AG08395 (cell line): Measurements from ENCODE around the gene TERT.

ENCODE experiments used
- DNase-seq: peaks from one replicate; pipeline ENCODE4 v3.0.0; 2012; ENCODE audit warnings: mixed read lengths, low spot score

Gene TERT

GRCh38 chr5:1259806-1260480 is 34.9 kb downstream of the TERT start:
- no peak for DNase-seq

DNA sequence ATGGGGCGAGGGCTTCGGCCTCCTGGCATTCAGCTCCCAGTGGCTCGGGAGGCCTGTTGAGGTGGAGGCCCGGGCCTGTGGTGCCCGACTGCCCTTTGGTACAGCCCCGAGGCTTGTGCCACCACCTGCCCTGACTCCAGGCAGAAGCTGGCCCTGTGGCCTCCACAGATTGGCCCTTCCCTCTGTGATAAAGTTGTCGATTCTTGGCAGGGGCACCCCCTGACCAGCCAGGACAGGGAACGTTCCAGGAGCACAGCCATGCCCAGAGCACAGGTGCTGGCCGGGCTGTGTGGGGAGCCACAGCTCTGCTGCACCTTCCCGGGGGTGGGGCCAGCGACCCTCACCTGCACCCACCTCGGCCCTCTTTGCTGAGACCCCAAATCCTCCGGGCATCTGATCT is 37.0 kb downstream of the TERT start:
- DNase-seq = no peak

GRCh38 chr5:1257363-1257762 is 37.5 kb downstream of the TERT start:
- no peak for DNase-seq

DNA sequence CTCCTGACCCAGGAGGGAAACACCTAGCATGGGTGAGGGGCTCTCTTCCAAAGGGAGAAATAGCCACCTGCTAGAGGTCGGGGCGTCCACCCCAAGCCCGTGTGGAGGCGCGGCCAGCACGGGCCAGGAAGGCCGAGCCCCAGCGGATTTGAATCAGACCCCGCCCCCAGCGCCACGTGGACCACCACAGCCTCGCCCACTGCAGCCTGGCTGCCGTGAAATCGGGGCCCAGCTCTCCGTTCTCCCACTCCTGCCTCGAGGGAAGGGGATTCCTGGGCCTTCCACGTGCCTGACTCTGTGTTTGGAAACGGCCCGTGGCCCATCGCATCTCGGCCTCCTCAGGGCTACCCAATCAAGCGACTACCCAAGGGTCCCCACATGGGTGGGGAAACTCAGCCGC is 38.1 kb downstream of the TERT start:
- no peak for DNase-seq

DNA sequence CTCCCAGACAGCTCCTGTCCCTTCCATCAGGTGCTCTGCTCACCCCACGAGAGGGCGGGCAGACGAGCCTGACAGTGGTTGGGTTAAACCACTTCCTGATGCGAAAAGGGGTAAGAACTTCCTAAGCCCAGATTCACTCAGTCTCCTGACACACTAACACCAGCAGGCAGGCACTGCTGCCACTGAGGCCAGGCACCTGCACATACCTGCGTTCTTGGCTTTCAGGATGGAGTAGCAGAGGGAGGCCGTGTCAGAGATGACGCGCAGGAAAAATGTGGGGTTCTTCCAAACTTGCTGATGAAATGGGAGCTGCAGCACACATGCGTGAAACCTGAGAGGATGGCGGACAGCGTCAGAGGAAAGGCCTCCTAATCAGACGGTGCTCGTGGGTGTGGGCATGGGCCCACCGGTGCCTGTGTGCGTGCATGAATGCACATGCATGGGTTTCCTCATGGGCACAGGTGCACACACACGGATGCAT is 39.7 kb downstream of the TERT start:
- no peak for DNase-seq

DNA sequence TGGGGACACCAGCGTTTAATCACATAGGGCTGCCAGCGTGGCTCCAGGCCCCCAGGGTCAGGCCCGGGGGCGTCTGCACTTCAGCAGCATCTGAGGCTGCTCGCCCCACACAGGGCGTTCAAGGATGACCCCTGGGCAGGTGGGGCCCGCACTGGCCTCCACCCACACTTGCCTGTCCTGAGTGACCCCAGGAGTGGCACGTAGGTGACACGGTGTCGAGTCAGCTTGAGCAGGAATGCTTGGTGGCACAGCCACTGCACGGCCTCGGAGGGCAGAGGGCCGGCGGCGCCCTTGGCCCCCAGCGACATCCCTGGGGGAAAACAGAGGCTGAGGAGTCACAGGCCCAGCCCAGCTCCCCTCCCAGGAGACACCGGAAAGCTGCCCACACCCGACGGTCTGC is 40.7 kb downstream of the TERT start:
- no peak for DNase-seq

DNA sequence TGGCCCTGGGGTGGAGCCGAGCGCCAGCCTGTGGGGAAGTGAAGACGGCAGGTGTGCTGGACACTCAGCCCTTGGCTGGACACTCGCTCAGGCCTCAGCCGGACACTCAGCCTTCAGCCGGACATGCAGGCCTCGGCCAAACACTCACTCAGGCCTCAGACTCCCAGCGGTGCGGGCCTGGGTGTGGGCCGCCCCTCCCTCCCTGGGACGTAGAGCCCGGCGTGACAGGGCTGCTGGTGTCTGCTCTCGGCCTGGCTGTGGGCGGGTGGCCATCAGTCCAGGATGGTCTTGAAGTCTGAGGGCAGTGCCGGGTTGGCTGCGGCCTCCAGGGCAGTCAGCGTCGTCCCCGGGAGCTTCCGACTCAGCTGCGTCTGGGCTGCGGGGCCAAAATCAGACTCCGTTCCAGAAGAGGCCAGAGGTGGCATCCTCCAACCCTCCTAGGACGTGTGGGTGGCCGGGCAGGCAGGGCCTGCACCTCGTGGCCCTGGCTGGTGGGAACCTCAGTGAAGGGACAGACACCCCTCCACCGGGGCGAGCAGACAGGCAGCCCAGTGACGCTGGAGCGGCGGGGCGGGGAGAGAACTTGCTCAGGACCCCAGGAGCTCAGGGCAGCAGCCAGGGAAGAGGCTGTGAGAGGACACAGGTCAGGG is 41.3 kb downstream of the TERT start:
- DNase-seq = no peak

GRCh38 chr5:1252681-1253080 is 42.2 kb downstream of the TERT start:
- DNase-seq = no peak

DNA sequence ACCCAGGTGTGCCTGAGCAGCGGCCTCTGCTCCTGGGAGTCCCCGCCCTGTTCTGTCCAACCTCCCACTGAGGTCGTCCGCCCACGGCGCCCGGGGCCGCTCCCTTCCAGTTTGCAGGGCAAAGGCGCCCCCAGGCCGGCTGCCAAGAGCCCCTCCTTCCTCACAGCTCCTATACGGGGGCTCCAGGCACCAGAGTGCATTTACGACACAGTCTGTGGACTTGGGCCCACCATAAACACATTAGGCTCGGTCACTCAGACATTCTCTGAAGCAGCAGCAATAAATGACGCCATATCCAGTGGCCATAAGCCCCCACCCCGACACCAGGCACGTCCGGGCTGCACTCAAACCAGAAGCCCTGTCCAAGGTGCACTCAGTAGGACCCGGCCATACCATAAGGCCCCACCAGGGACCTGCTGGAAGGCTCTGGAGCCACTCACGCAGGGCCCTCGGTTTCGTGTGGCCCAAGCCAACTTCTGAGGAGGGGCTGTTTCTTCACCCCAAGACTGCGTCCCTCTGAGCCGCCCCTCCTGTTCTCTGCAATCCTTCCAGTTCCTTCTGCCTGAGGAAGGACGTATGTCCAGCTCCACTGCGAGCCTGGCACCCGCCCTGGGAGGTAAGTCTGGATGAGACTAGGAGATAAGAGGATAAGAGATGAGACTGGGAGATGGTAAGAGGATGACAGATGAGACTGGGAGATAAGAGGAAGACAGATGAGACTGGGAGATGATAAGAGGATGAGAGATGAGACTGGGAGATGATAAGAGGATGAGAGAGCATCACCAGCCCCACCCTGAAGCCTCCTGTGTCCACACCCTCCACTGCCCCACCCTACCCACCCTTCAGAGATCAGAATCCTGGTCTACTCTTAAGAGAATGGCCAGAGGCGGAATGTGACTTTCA is 42.9 kb downstream of the TERT start:
- DNase-seq = no peak

- DNase-seq = no peak
Observed at GRCh38 chr5:1249366-1250280, 45.2 kb downstream of the TERT start.

- DNase-seq = no peak
Observed at GRCh38 chr5:1247811-1248210, 47.1 kb downstream of the TERT start.

GRCh38 chr5:1246711-1247431 is 48.0 kb downstream of the TERT start:
- peak; percentile 11 for DNase-seq

- DNase-seq = no peak
Observed at GRCh38 chr5:1245905-1246576, 48.8 kb downstream of the TERT start.

GRCh38 chr5:1244976-1245375 is 49.9 kb downstream of the TERT start:
- no peak for DNase-seq

- no peak for DNase-seq
Observed at GRCh38 chr5:1244255-1244654, 50.6 kb downstream of the TERT start.

DNA sequence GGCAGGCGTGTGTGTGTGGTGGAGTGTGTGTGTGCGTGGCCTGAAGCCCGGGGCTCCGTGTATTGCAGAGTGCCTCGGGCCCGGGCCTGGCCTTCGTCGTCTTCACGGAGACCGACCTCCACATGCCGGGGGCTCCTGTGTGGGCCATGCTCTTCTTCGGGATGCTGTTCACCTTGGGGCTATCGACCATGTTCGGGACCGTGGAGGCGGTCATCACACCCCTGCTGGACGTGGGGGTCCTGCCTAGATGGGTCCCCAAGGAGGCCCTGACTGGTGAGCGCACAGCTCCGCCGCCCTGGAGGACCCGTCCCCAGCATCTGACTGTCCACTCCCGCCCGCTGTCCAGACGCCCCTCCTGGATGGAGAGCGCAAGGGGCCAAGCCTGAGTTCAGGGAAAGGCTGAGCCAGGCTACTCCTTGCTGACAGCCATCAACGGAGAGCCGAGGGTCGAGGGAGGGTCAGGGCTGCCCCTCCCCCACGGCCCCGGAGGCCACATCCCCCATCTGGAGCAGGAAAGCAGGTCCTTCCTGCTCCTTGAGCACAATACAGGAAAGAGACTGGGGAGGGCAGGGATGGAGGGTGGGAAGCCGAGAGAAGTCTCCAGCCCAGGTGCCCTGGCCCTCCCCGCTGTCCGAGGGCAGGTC is 51.3 kb downstream of the TERT start:
- no peak for DNase-seq

DNA sequence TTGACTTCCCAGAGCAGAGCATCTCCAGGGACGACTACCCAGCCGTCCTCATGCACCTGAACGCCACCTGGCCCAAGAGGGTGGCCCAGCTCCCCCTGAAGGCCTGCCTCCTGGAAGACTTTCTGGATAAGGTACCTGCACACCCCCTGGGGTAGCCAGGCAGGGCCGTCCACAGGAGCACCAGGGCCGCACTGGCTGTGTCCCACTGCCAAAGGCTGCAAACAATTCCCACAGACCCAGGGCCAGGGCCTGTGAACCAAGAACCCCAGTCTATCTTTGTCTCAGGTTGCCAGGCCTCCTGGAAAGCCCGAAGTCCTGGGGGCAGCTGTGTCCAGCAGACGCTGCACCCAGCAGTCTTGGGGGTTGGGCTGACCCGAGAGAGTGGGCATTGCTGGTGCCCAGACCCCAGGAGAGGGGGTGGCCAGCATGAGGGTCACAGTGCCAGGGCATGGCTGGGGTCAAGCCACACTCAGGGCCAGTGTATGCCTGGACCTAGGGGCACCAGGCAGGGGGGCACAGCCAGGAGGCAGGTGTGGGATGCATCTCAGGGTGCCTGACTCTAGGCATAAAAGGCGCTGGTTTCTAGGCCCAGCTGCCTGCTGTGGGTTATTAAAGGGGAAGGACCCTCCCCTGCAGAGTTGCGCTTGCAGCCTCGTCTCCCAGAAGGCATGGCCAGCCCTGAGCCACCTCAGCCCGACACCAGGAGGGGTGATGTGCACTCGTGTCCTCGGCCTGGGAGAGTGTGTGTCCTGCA is 52.0 kb downstream of the TERT start:
- no peak for DNase-seq

GRCh38 chr5:1241509-1242080 is 53.3 kb downstream of the TERT start:
- no peak for DNase-seq
